Hematopoietic multipotent progenitor cell treated with erythropoietin and hydrocortisone succinate and interleukin-3 and kit ligand, for 17 days (in vitro differentiated cells): ENCODE results near the gene CUL2.
"Not testable (repeated sequence)": the region's sequence is repeated elsewhere in the genome, so short reads cannot be mapped to it uniquely, and the experiment has no call there.

ENCODE experiments used
- DNase-seq: peaks from one replicate; pipeline ENCODE4 v3.0.0-alpha.2; 2015; ENCODE audit warnings: low spot score

CUL2 gene

DNA sequence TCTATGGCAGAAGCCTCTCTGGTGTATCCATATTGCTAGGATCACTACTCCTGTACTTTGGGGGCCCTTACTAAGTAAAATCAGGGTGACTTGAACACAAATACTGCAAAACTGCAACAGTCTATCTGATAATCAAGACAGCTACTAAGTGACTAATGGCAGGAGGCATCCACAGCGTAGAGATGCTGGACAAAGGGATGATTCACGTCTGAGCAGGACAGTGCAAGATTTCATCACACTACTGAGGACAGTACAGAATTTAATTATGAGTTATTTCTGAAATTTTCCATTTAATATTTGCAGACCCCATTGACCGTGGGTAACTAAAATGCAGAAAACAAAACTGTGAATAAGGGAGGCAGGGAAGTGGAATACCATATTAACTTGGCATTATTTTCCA, 10.4 kb downstream of the CUL2 start:
- no peak for DNase-seq

DNA sequence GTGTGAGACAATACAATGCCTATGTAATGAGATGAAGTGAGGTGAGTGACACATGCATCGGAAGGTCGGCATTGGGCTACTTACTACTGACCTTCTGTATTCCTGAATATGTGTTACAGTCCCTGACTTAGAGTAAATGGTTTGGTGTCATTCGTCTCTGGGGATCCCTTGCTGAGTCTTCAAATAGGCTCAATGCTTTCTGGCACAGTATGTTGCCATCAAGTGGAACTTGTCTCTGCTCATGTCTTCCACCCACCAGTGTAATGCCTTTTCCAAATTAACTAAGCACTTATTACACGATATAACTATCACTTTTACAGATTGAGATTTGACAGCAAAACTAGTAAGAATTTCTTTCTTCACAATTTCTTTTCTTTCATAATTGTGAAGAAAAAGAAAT, 10.9 kb downstream of the CUL2 start:
- no peak for DNase-seq

DNA sequence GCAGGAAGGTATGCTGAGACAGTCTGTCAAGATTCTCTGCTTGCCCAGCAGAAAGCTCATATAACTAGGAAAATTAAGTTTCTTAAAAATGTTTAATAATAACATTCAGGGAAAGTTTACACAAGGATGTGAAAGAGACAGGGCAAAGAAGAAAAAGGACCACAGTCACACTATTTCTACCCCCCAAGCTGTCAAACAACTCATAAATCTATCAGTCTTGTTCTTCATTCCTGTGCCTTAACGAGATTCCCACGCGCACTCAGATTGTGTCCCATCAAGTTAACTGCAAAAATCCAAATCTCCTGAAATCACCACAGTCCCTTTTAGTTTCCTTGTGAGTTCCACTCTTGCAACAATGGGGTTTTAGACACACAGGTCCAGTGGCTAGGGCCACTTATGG, 14.9 kb downstream of the CUL2 start:
- no peak for DNase-seq

DNA sequence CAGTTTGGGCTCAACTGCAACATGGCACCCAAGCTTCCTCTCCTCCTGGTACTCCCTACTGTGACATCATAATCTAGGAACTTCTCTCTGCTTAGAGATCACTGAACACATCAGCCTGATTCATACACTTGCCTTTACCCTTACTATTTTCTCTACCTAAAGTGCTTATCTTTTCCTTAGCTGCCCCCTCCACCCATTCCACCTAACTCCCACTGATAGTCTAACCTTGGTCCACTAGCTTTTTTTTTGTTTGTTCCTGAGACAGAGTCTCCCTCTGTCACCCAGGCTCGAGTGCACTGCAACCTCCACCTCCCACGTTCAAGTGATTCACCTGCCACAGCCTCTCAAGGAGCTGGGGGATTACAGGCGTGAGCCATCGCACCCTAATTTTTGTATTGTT, 15.9 kb downstream of the CUL2 start:
- no peak for DNase-seq

DNA sequence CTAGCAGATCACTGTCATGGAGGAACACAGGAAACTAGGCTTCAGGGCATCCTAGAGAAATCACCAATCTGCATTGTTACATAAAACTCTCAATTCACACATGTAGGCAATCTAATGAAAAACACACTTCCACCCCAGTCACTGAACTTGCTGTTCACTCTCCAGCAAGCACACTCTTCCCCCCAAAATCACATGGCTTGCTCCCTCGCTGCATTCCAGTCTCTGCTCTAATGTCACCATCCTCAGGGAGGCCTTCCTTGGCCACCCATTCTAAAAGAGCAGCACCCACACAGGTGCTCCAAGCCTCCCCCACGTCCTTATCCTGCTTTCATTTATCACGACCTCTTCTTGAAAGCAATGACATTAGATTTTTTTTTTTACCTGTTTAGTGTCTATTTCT, 19.6 kb downstream of the CUL2 start:
- no peak for DNase-seq

DNA sequence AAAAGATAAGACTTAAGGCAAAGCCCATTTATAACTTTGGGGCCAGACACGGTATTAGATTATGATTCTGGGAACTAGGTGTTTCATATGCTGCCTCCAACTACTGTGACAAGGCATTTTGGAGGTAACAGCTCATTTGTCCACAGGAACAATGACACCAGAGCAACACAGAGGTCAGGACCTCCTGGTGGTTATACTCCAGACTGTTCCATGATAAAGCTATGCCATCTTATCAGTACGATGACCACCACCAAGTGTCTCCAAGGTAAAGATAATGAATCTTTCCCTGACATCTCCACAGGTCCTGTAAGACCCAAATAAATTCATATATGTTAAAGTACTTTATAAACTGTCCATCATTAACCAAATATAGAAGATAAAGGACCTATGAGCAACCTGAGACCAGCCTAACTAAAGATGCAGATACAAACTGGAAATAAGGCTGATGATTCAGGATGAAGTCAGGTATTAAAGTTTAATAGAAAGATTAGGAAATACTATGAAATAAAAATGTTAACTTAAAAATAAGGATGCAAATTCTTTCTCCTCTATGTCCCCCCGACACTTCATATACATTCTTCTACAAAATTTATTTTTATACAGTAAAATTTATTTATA, 26.2 kb downstream of the CUL2 start:
- no peak for DNase-seq

DNA sequence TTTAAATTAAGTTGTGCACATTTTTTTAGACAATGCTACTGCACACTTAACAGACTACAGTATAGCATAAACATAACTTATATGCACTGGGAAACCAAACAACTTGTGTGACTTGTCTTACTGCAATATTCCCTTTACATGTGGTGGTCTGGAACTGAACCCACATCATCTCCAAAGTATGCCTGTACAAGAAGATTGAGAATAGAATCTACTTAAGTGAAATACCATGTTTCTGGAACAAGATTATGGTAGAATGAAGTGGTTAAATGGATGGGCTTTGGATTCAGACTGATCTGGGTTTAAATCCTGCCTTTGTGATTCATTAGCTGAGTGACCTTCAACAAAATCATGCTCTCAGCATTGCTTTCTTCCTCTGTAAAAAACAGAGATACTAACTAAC, 30.7 kb downstream of the CUL2 start:
- no peak for DNase-seq

DNA sequence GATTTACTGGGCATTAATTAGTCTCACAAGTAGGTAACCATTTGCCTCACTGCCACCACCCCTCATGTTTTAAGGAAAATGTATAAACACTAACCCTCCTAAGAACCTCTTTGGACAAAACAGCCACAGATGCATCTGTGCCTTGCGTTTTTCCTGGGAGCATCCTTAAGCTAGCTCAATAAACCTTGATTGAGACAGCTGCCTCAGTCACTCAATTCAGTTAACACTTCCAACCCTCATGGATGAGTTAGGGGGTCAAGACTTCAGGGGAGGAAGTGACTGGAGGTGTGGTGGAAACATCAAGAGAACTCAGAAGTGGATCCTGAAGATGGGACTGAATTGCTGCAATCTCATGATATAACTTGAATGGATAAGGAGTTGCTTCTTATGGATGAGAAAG, 31.5 kb downstream of the CUL2 start:
- DNase-seq = no peak

DNA sequence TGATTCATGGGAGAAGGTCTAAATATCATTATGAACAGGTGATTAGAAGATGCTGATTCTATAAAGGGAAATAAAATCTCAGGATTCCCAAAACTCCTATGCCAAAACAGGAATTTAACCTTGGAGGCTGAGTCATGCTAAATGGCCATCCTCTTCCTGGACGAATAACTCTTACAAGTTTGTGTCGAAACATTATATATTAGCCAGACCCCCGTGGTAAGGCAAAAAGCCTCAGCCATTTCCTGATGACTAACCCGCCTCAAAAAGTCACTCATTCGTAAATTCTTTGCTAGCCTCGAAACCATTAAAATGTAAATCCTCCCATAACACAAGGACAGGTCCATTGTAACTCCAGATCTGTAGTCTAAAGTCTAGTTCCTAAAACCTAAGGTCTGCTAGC, 32.0 kb downstream of the CUL2 start:
- no peak for DNase-seq

DNA sequence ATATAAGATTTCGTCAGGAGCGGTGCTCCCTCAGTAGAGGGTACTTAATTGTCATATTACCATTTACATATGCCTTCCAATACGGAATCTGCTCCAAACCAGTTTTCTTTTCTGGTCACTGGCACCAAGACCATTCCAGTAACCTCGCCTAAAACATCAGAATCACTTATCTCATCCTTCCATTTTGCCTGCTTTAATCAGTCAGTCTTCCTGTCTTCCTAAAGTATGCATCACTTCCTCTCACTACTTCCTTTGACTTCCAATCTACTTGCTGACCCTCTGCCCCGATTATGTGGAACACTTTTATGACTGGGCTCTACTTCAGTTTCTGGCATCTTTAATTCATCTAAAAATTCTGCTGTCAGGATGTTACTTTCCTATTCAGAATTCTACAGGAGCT, 33.5 kb downstream of the CUL2 start:
- DNase-seq = no peak

DNA sequence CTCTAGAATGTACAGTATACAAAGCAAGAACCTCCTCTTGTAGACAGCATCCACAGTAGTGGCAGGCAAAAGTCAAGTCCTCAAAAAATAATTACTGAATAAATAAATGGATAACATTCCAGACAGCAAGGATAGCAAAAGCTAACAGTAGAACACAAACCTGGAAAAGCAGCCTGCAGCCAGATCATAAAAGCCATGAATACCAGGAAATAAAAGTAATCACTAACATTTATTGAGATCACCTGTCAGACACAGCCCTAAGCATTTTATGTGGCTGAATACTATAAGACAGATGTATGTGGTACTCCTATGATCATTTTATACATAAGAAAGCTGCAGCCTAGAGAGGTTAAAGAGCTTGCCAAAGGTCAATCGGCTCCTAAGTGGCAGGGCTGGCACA, 34.0 kb downstream of the CUL2 start:
- no peak for DNase-seq

DNA sequence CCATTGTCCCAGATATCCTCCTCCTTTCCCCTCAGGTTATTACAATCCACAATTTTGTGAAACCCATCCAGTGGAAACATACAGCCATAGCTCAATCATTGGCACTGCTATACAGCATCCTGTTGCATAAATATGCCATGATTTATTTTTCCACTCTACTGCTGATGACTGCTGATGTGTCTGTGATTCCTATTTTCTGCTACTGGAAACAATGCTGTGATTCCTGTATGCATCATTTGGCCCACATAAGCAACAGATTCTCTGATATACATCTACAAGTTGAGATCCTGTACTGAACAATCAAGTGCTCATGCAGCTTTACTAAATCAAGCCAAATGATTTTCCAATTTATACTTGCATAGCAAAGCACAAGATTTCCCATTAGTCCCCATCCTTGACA, 39.6 kb downstream of the CUL2 start:
- no peak for DNase-seq

DNA sequence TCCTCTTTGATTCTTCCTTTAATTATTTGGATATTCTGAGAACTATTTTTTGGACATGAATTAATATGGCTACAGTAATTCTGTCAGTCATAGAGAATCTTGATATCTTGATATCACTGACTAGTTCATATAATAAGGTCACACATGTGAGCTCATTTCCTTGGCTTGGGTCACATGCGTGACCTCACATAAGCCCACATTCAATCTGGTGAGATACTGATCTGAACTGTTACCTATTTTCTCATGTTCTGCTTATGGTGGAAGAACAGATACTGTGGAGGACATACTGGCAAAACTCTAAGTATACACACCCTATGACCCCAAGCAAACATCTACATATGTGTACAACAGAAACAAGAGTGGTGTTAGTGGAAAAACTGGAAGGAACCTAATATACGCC, 44.1 kb downstream of the CUL2 start:
- DNase-seq = no peak

DNA sequence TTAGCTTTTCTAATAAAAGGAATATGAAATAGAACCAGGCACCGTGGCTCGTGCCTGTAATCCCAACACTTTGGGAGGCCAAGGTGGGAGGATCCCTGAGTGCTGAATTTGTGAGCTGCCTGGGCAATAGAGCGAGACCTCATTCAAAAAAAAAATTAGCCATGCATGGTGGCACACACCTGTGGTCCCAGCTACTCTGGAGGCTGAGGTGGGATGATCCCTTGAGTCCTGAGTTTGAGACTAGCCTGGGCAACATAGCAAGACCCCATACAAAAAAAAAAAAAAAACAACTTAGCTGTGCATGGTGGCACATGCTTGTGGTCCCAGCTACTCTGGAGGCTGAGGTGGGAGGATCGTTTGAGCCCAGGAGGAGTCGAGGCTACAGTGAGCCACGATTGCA, 44.9 kb downstream of the CUL2 start:
- not testable (repeated sequence) for DNase-seq

DNA sequence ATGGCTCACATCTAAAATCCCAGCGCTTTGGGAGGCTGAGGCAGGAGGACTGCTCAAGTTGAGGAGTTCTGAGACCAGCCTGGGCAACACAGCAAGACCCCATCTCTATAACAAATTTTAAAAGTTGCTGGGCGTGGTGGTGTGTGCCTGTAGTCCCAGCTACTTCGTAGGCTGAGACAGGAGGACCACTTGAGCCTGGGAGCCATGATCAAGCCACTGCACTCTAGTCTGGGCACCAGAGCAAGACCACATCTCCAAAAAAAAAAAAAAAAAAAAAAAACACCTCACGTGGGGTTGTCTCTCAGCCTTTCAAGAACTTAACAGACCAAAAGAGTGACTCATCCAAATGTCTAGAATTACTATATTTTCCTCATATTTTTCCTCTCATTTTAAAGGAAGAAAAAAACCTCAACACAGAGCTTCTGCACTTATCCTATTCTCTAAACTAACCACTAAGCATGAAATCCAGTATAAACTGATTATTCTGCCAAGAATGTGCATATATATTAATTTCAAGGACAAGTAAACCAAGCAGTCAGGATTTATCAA, 46.3 kb downstream of the CUL2 start:
- no peak for DNase-seq

DNA sequence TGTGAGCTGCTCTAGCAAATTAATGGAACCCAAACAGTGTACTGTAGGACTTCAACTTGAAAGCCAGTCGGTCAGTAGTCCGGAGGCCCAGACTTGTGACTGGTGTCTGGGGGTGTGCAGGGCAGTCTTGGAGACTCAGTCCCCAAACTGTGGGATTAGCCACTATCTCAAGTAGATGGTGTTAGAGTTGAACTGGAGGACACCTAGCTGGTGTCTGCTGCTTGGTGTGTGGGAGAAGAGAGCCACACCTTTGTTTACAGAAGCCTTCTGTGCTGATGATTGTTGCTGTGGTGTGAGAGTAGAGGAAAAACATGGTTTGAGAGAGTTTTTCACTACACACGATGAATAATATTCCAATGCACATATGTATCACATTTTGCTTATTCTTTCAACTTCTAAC, 47.4 kb downstream of the CUL2 start:
- no peak for DNase-seq

DNA sequence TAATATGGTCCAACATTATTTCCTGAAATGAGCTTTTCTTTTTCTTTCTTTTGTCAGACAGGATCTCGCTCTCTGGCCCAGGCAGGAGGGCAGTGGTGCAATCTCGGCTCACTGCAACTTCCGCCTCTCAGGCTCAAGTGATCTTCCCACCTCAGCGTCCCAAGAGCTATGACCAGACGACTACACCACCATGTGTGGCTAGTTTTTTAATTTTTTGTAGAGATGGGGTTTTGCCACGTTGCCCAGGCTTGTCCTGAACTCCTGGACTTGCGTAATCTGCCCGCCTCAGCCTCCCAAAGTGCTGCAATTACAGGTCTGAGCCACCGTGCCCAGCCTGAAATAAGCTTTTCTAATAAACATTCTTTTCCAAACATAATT, 48.6 kb downstream of the CUL2 start:
- no peak for DNase-seq

DNA sequence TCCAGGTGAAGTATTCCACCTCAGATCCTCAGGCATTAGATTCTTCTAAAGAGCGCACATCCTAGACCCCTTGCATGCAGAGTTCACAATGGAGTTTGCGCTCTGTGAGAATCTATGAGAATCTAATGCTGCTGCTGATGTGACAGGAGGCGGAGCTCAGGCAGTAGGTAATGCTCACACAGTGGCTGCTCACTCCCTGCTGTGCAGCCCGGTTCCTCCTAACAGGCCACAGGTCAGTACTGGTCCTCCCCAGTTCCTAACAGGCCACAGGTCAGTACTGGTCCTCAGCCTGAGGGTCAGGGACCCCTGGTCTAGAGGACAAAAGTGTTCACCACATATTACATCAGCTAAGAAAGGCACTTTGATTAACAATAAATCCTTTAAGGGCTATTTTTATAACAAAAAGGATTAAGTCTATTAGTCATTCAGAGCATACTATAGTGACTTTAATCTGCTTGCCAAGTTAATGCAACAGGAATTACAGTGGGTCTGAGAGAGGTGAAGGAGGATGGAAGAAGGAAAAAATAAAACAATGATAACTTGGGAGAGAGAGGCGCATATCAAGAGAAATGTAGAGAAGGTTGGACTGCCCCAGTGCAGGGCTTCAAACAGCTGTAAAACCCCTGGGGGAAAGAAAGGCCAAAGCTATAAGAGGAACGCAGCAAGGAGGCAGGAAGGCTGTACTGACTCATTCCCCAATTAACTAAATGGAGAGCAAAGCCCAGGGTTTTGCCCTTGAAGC, 49.2 kb downstream of the CUL2 start:
- DNase-seq = no peak

DNA sequence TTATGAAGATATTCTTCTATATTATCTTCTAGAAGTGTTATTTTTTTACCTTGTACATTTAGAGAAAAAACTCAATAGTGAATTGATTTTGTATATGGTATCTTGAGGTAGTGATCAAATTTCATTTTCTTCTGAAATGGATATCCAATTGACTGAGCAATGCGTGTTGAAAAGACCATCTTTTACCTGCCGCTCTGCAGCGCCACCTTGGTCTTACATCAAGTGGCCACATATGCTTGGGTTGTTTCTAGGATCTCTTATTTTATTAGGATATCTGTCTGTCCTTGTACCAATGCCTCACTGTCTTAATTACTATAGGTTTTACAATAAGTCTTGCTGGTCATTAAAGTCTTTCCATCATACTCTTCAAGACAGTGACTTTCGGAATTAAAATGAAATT, 53.0 kb downstream of the CUL2 start:
- DNase-seq = no peak

DNA sequence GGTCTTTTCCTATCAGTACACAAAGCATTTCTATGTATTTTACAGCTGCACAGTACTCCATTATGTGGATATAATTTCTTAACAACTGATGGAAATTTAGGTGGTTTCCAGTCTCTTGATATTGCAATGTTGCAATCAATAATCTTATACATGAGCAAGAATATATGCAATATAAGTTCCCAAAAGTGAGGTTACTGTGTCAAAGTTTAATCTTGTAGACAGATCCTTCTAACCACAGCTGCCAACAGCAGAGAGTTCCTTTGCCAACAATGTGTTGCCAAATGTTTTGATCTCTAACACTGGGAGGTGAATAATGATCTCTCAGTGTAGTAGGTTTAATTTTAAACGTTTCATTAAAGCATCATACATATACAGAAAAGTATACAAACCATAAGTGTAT, 54.5 kb downstream of the CUL2 start:
- no peak for DNase-seq

DNA sequence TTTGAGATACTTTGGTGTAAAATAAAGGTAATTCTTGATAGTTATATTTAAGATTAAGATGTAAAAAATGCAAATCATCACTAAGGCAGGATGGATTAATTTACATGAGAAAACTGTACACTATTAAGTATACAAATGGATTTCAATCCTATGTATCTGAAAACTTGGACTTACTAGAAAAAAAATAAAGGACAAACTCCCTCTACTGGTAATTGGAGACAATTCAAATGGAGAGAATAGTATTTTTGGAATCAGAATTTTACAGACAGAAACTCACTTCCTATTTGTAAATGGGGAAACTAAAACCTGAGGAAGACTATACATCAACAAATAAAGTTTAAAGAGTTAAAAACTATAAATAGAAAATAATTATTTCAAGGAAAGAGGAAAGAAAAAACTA, 62.6 kb downstream of the CUL2 start:
- DNase-seq = no peak

DNA sequence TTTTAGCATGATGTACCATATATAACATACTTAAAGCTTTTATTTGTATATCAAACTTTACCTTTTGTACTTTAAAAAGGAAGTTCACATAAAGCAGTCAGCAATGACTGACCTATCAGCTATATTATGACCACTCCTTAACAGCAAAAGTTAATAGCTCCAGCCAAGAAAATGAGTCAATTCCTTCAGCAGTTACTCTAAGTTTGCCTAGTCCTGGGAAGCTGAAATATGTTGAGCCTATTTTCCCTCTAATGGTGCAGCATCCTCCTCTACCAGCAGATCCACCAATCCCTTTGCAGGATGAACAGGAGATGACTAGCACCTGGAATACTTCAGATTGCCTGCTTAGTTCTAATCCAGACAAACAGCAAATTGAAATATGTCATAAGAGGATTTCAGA, 64.2 kb downstream of the CUL2 start:
- DNase-seq = no peak

DNA sequence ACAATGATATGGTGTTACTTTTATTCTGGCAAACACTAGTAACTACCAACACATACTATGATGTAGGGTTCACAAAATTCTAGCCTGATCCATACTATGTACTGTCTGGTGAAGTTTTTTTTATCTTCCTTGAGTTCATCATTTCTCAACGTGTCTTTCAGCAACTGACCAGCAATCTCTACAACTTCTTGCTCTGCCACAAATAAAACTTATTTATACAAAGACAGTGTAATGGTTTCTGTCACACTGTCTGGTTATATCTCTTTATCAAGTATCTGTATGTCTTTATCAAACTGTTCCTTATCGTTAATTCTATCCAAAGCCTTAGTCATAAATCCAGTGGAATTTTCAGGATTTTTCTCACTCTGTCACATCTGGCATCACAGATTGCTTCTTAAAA, 69.7 kb downstream of the CUL2 start:
- no peak for DNase-seq
